Erythroblast (primary cell): ENCODE results near the gene ATF5.

ENCODE experiments used
- GATA1 ChIP-seq: IDR thresholded peaks from 2 replicates; pipeline ENCODE4 v1.6.1; 2011; ENCODE audit warnings: low read depth, mild to moderate bottlenecking, control low read depth, low read length, moderate library complexity
- POLR2A ChIP-seq: IDR thresholded peaks from 2 replicates; pipeline ENCODE4 v1.6.1; 2011; ENCODE audit warnings: mild to moderate bottlenecking, low read length

DNA sequence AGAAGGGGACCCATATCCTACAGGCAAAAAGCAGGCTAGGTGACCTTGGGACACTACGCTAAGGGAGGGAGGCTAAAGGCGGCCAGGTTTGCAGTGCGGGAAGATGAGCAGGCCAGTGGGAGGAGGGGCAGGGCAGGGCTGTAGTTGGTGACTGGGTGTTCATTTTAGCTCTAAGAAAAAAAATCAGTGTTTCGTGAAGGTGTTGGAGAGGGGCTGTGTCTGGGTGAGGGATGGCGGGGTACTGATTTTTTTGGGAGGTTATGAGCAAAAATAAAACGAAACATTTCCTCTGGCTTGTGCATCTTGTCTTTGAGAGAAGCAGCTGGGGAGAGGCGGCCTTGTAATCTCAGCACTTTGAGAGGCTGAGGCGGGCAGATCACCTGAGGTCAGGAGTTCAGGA is 4.6 kb downstream of the ATF5 start:
- TF ChIP-seq POLR2A (no peak), GATA1 (no peak)
